Motor neuron (in vitro differentiated cells): ENCODE measurements around the gene GALNT10. TPM values are rescaled to one million over a fixed set of nuclear protein-coding genes. Genes with fewer than 3 reads are reported as not detected.

Experiments used
- ATAC-seq, 8 experiments: fragments of 200-7000 bp; cut with Tn5 transposase; replicated peaks in 6 of 8; 2 replicates each; pipeline ENCODE4 v1.8.0; 2021; ENCODE audit warnings: mild to moderate bottlenecking in 8 of 8, moderate library complexity in 8 of 8
- H3K27ac ChIP-seq, 2 donors: fragments of 250-450 bp; sonication (Bioruptor Pico); 2 replicates each; pipeline ENCODE4 v1.9.0; 2021; ENCODE audit warnings: antibody characterized with exemption in 2 of 2, mild to moderate bottlenecking in 2 of 2, moderate library complexity in 1 of 2
- H3K4me1 ChIP-seq, 2 donors: fragments of 250-450 bp; sonication (Bioruptor Pico); replicated peaks in 1 of 2; 2 replicates each; pipeline ENCODE4 v1.6.1; 2021; ENCODE audit warnings: antibody characterized with exemption in 2 of 2, mild to moderate bottlenecking in 2 of 2, moderate library complexity in 1 of 2
- H3K4me3 ChIP-seq, 5 donors: fragments of 250-450 bp; sonication (Bioruptor Pico); 2 replicates each; pipeline ENCODE4 v1.9.0; 2021; ENCODE audit warnings: antibody characterized with exemption in 5 of 5, mild to moderate bottlenecking in 5 of 5, moderate library complexity in 4 of 5
- WGBS, 10 experiments: fragments of 450-650 bp; shearing (Covaris generic); methylation state at CpG; one replicate each; pipeline ENCODE4 v1.0.0; 2022; 5-methylcytosine and 5-hydroxymethylcytosine counted together
- in situ Hi-C, 9 experiments: fragments of 400-800 bp; cut with MboI; loops; one replicate each; pipeline ENCODE4 v1.15.0; 2021; ENCODE audit warnings: low sequenced_read_pairs in 9 of 9, low pct_unique_long_range_greater_than_20kb in 2 of 9; ENCODE audit not compliant: unreplicated experiment in 9 of 9
- total RNA-seq, 8 experiments: library from RNA; unstranded; fragments of 300-600 nt; gene quantifications; 2 replicates each; pipeline versions ENCODE4 v1.2.3 to v1.2.4, GENCODE V29; 2022

The GALNT10 gene
- total RNA-seq, 8 experiments from 2014 or later = 2.8 to 33.3 (median 7.5) TPM

DNA sequence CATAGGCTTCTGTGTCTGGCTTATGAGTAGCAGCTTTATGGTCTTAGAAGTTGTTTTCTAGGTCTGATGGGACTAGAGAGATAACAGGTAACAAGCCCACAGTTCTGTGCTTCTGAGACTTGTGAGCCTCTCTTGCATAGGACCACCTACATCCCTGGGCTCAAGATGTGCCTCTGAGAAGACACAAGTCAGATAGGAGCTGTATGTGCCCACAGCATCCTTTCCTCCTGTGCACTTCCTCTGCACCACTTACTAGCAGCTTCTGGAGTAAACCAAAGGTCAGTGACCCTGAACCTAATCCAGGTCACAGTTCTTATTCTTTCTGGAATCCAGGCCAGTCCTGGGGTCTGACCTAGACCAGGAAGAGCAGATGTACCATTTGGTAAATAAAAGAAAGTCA lies 40.0 kb downstream of the GALNT10 start:
- ATAC-seq = no peak
- Histone ChIP-seq H3K4me3 (no peak overlapping the region), H3K4me1 (peaks cover 0 to 5% of the 10 kb centered on the region in 2 donors), H3K27ac (no peak overlapping the region)
- in situ Hi-C loops = no loop called here

DNA sequence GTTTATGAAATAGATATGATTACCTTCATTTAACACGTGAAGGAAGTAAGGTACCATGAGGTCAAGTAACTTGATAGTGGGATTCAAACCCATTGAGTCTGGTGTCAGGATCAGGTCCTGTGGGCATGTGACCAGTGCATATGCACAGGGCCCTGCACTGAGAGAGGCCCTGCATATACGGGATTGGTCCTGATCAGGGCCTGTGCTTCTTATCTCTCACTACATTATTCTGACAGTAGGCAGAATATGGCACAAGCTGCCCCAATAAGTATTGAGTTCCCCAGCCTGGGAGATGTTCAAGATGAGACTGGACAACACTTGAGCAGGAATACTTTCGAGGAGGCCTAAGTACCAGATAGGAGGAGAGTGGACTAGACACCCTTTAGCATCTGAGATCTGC lies 44.0 kb downstream of the GALNT10 start:
- peaks cover 13 to 28% of the 10 kb centered on the region in 2 donors for H3K4me1 ChIP-seq
- no peak overlapping the region for H3K27ac ChIP-seq
- in situ Hi-C loops = no loop called here
- WGBS, 10 experiments = 80 to 100% (median 100%) methylated on average over 1 to 3 of the region's 3 CpGs; no CpG with 5 or more reads in 3 of the 10 experiments
- no peak overlapping the region for H3K4me3 ChIP-seq
- ATAC-seq = no peak

DNA sequence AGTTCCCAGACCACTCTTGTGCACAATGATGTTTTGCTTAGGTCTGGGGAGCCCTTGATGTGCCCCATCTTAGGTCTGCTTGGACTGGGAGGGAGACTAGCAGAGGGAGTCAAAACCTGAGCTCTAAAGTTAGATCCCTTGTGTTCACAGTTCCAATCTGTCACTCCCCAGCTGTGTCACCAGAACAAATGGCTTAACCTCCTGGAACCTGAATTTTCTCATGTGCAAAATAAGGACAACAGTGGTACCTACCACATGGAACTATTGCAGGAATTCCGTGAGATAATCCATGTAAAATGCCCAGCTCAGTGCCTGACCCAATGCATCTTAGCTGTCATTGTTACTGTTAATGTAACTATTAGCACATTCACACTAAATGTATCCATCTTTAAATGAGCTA lies 45.5 kb downstream of the GALNT10 start:
- WGBS, 10 experiments = 43 to 100% (median 92%) methylated on average over 1 of the region's 1 CpG; no CpG with 5 or more reads in 4 of the 10 experiments
- peak in 1 of 8 experiments; percentile 32 for ATAC-seq
- Histone ChIP-seq H3K4me1 (peaks cover 13 to 28% of the 10 kb centered on the region in 2 donors), H3K27ac (no peak overlapping the region), H3K4me3 (no peak overlapping the region)
- in situ Hi-C loops = no loop called here

- 58 to 100% (median 84%) methylated on average over 1 to 6 of the region's 7 CpGs; no CpG with 5 or more reads in 2 of the 10 experiments for WGBS, 10 experiments
Observed at GRCh38 chr5:154236536-154237375, 46.2 kb downstream of the GALNT10 start.

GRCh38 chr5:154237376-154237743 lies 46.8 kb downstream of the GALNT10 start:
- in situ Hi-C loops = no loop called here
- H3K4me3 ChIP-seq = no peak overlapping the region
- peaks cover 13 to 28% of the 10 kb centered on the region in 2 donors for H3K4me1 ChIP-seq
- no peak overlapping the region for H3K27ac ChIP-seq
- ATAC-seq = no peak
- 86 to 100% (median 100%) methylated on average over 1 to 5 of the region's 5 CpGs; no CpG with 5 or more reads in 3 of the 10 experiments for WGBS, 10 experiments

More at GRCh38 chr5:154236536-154237375, 46.2 kb downstream of the GALNT10 start:
- peaks cover 13 to 28% of the 10 kb centered on the region in 2 donors for H3K4me1 ChIP-seq
- peak in 3 of 8 experiments; percentile 45 to 75 (median 54) for ATAC-seq
- no peak overlapping the region for H3K27ac ChIP-seq
- H3K4me3 ChIP-seq = no peak overlapping the region
- in situ Hi-C loops = no loop called here

DNA sequence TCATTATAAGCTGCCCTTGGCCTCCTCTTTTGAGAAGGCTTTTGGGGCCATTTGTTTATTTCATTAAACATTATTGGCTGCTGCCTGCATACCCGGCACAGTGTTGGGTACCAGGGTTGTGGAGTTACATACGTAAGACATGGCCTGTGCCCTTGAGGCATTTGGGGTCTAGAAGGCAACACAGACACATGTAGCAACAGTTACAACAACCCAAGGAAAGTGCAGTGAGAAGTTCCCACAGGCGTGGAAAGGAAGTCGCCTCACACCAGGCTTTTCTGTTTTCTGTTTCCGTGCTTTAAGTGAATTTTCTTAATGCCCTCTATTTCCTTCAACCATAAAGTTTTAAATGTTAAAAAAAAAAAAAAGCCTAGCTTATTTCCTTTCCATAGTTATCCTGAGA lies 47.4 kb downstream of the GALNT10 start:
- H3K4me3 ChIP-seq = no peak overlapping the region
- peaks cover 13 to 28% of the 10 kb centered on the region in 2 donors for H3K4me1 ChIP-seq
- WGBS, 10 experiments = 86 to 100% (median 100%) methylated on average over 1 to 5 of the region's 5 CpGs; no CpG with 5 or more reads in 1 of the 10 experiments
- H3K27ac ChIP-seq = no peak overlapping the region
- ATAC-seq = no peak
- in situ Hi-C loops = no loop called here

DNA sequence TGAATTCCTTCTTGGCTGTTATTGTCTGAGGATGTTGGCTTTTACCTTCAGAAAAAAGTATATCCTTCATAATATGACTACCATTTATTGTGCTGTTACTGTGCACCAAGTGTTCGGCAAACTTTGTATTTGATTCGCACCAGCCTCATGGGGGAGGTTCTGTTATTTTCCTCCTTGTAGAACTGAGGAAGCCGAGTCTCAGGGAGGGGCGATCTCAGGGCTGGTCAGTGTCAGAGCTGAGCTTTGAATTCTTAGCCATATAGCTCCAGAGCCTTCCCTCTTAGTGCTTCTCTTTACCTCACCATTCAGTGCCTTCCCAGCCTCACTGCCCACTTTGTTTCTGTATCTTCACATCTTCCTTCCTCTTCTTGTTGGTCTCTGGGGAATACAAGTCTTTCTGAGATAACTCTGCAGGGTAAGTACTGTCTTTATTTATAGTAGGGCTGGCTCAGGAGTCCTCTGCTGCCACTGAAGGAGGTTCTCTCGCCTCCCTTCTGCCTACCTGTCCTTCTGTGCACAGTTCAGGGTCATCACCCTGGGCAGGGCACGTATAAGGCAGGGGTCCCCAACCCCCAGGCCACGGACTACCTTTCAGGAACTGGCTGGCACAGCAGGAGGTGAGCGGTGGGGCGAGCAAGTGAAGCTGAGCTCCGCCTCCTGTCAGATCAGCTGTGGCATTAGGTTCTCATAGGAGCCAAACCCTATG lies 48.4 kb downstream of the GALNT10 start:
- ATAC-seq = no peak
- 37 to 100% (median 64%) methylated on average over 2 to 7 of the region's 10 CpGs; no CpG with 5 or more reads in 3 of the 10 experiments for WGBS, 10 experiments
- no peak overlapping the region for H3K27ac ChIP-seq
- peaks cover 17 to 31% of the 10 kb centered on the region in 2 donors for H3K4me1 ChIP-seq
- no peak overlapping the region for H3K4me3 ChIP-seq
- in situ Hi-C loops = no loop called here

DNA sequence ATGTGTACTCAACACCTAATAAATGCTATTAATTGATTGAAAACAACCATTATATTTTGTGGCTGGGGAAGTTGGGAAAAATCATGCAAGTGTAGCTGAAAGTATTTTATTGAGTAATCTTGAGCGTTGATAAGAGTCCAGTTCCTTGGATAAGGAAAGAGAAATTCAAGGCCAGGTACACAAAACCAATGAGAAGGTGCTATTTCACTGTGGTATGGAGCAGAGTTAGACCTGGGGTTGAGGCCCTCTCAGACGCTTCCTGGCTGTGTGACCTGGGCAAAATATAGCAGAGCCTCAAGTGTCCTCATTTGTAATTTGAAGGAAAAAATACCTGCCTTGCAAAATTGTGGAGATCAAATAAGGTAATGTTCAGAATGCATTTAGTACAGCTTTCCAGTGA lies 50.1 kb downstream of the GALNT10 start:
- H3K27ac ChIP-seq = no peak overlapping the region
- in situ Hi-C loops = no loop called here
- 83 to 100% (median 100%) methylated on average over 1 to 2 of the region's 2 CpGs; no CpG with 5 or more reads in 2 of the 10 experiments for WGBS, 10 experiments
- peaks cover 18 to 28% of the 10 kb centered on the region in 2 donors for H3K4me1 ChIP-seq
- H3K4me3 ChIP-seq = no peak overlapping the region
- no peak for ATAC-seq

DNA sequence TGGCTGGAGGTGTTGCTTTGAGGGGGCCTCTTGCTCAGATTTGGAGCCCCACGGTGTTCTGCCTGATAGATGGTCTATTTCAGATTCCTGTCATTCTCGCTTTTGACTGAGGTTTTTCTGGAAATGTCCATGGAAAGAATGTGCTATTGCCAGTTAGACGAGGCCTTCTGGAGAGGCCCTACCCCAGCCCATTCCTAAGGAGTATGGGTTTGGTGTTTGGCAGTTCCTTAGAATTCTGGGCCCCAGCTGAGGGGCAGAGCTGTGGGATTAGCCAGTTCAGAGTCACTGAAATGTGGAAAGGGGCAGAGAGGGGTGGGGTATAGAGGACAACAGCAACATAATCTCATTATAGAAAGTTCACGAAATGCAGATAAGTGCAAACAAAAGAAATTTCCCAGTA lies 50.5 kb downstream of the GALNT10 start:
- H3K4me3 ChIP-seq = no peak overlapping the region
- WGBS, 10 experiments = 50 to 90% (median 83%) methylated on average over 1 to 3 of the region's 4 CpGs; no CpG with 5 or more reads in 2 of the 10 experiments
- no peak overlapping the region for H3K27ac ChIP-seq
- peaks cover 16 to 24% of the 10 kb centered on the region in 2 donors for H3K4me1 ChIP-seq
- in situ Hi-C loops = no loop called here
- peak in 1 of 8 experiments; percentile 24 for ATAC-seq

- H3K4me1 ChIP-seq = peaks cover 8 to 14% of the 10 kb centered on the region in 2 donors
- in situ Hi-C loops = no loop called here
- ATAC-seq = no peak
- 38% methylated on average over 1 of the region's 1 CpG; no CpG with 5 or more reads in 9 of the 10 experiments for WGBS, 10 experiments
- no peak overlapping the region for H3K4me3 ChIP-seq
- no peak overlapping the region for H3K27ac ChIP-seq
Observed at GRCh38 chr5:154242442-154242841, 51.9 kb downstream of the GALNT10 start.

GRCh38 chr5:154242964-154243376 lies 52.4 kb downstream of the GALNT10 start:
- Histone ChIP-seq H3K4me3 (no peak overlapping the region), H3K4me1 (peaks cover 5 to 12% of the 10 kb centered on the region in 2 donors), H3K27ac (no peak overlapping the region)
- 0% methylated on average over 1 of the region's 1 CpG; no CpG with 5 or more reads in 4 of the 10 experiments for WGBS, 10 experiments
- no peak for ATAC-seq
- in situ Hi-C loops = no loop called here

GRCh38 chr5:154243736-154244135 lies 53.2 kb downstream of the GALNT10 start:
- H3K4me3 ChIP-seq = no peak overlapping the region
- ATAC-seq = peak in 2 of 8 experiments; percentile 38 to 74
- H3K4me1 ChIP-seq = peaks cover 5 to 6% of the 10 kb centered on the region in 2 donors
- in situ Hi-C loops = no loop called here
- no peak overlapping the region for H3K27ac ChIP-seq
- WGBS, 10 experiments = 83 to 100% (median 100%) methylated on average over 1 to 2 of the region's 2 CpGs; no CpG with 5 or more reads in 5 of the 10 experiments

DNA sequence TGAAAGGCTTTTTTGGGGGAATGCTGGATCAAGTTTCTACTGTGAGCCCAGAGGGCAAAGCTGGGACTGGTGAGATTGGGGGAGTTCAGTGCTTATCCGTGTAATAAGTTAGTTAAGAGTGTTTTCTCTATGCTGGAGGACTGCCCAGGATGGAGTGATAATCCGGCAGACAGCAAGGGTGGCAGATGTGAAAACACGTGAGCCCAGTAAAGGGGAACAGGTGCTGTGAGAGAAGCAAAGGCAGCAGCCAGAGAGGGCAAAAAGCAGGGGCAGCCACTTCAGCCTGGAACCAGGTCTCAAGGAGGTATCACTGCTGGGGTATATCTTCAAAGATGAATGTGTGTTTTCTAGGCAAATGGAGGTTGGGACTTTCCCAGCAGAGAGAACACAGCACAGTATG lies 53.9 kb downstream of the GALNT10 start:
- 67 to 100% (median 92%) methylated on average over 1 to 3 of the region's 3 CpGs; no CpG with 5 or more reads in 2 of the 10 experiments for WGBS, 10 experiments

More for the DNA sequence above, 53.9 kb downstream of the GALNT10 start:
- in situ Hi-C loops = no loop called here
- ATAC-seq = no peak
- no peak overlapping the region for H3K4me3 ChIP-seq
- H3K27ac ChIP-seq = no peak overlapping the region
- peaks cover 7 to 11% of the 10 kb centered on the region in 2 donors for H3K4me1 ChIP-seq
